BE2C (cell line): ENCODE results near the gene SLC6A18.

Experiments used
- DNase-seq: peaks from one replicate; pipeline ENCODE4 v3.0.0-alpha.2; 2020
- H3K27me3 ChIP-seq: fragments of 250-450 bp; sonication (Bioruptor Pico); 2 replicates; pipeline ENCODE4 v1.5.1; 2020; ENCODE audit warnings: mild to moderate bottlenecking
- H3K36me3 ChIP-seq: fragments of 250-450 bp; sonication (Bioruptor Pico); 2 replicates; pipeline ENCODE4 v1.5.1; 2020; ENCODE audit warnings: mild to moderate bottlenecking
- H3K4me1 ChIP-seq: fragments of 250-450 bp; sonication (Bioruptor Pico); 2 replicates; pipeline ENCODE4 v1.5.1; 2020
- H3K4me3 ChIP-seq: 2 replicates; pipeline ENCODE4 v1.5.1; 2011; ENCODE audit warnings: low read depth, low read length
- H3K9me3 ChIP-seq: fragments of 250-450 bp; sonication (Bioruptor Pico); 2 replicates; pipeline ENCODE4 v1.5.1; 2020
- CTCF ChIP-seq: IDR thresholded peaks from 2 replicates; pipeline ENCODE4 v1.5.1; 2012; ENCODE audit warnings: mild to moderate bottlenecking, low read depth, low read length

SLC6A18 gene

GRCh38 chr5:1208221-1208742, 16.9 kb upstream of the SLC6A18 start:
- H3K27me3 ChIP-seq: no peaks in the 10 kb centered on the region
- H3K9me3 ChIP-seq: no peaks in the 10 kb centered on the region
- H3K4me1 ChIP-seq: peaks cover 3% of the 10 kb centered on the region; the same call in 1 of the 2 replicates
- H3K4me3 ChIP-seq: no peak overlapping the region
- no peak for TF ChIP-seq CTCF
- H3K36me3 ChIP-seq: no peaks in the 10 kb centered on the region
- DNase-seq: no peak

- no peaks in the 10 kb centered on the region for H3K9me3 ChIP-seq
- H3K27me3 ChIP-seq: no peaks in the 10 kb centered on the region
- no peaks in the 10 kb centered on the region for H3K36me3 ChIP-seq
- no peak overlapping the region for H3K4me3 ChIP-seq
- H3K4me1 ChIP-seq: peaks cover 3% of the 10 kb centered on the region; the same call in 1 of the 2 replicates
- DNase-seq: no peak
- no peak for TF ChIP-seq CTCF
Observed at GRCh38 chr5:1208743-1209488, 16.3 kb upstream of the SLC6A18 start.

GRCh38 chr5:1209489-1209852, 15.7 kb upstream of the SLC6A18 start:
- Histone ChIP-seq H3K4me3 (no peak overlapping the region), H3K36me3 (no peaks in the 10 kb centered on the region), H3K4me1 (peaks cover under 1% of the 10 kb centered on the region; the same call in 1 of the 2 replicates), H3K9me3 (no peaks in the 10 kb centered on the region), H3K27me3 (no peaks in the 10 kb centered on the region)
- no peak for TF ChIP-seq CTCF
- no peak for DNase-seq

GRCh38 chr5:1209896-1210776, 15.0 kb upstream of the SLC6A18 start:
- Histone ChIP-seq H3K27me3 (no peaks in the 10 kb centered on the region), H3K36me3 (no peaks in the 10 kb centered on the region), H3K9me3 (no peaks in the 10 kb centered on the region), H3K4me1 (no peaks in the 10 kb centered on the region), H3K4me3 (no peak overlapping the region)
- TF ChIP-seq CTCF: no peak
- DNase-seq: no peak

GRCh38 chr5:1210832-1211251, 14.3 kb upstream of the SLC6A18 start:
- Histone ChIP-seq H3K36me3 (no peaks in the 10 kb centered on the region), H3K4me1 (no peaks in the 10 kb centered on the region), H3K4me3 (no peak overlapping the region), H3K27me3 (no peaks in the 10 kb centered on the region), H3K9me3 (no peaks in the 10 kb centered on the region)
- no peak for DNase-seq
- no peak for TF ChIP-seq CTCF
